Erythroblast (primary cell): ENCODE data around the gene KATNA1.
"Not testable (repeated sequence)": the region's sequence is repeated elsewhere in the genome, so short reads cannot be mapped to it uniquely, and the experiment has no call there.

ENCODE experiments used
- GATA1 ChIP-seq: IDR thresholded peaks from 2 replicates; pipeline ENCODE4 v1.6.1; 2011; ENCODE audit warnings: low read depth, mild to moderate bottlenecking, control low read depth, low read length, moderate library complexity
- POLR2A ChIP-seq: IDR thresholded peaks from 2 replicates; pipeline ENCODE4 v1.6.1; 2011; ENCODE audit warnings: mild to moderate bottlenecking, low read length

- not testable (repeated sequence) for TF ChIP-seq POLR2A, GATA1
Observed at GRCh38 chr6:149681845-149682244, 33.3 kb upstream of the KATNA1 start.
